WTC11 (cell line): ENCODE measurements around the gene KLHDC8A.

Source experiments
- CTCF ChIP-seq: fragments of 200-600 bp; IDR thresholded peaks from 2 replicates; pipeline ENCODE4 v1.8.0; 2022; ENCODE audit warnings: antibody characterized with exemption
- TF ChIP-seq, protein P1 (sequence below): sonication (generic); formaldehyde crosslinking; conservative IDR thresholded peaks from 2 replicates; pipeline ENCODE4 v1.8.1; 2022; ENCODE audit warnings: mild to moderate bottlenecking, missing genetic modification reagents
- TF ChIP-seq, protein P2 (sequence below): sonication (generic); formaldehyde crosslinking; IDR thresholded peaks from 2 replicates; pipeline ENCODE4 v1.8.0; 2023; ENCODE audit warnings: missing genetic modification reagents, mild to moderate bottlenecking, borderline replicate concordance
- TF ChIP-seq, protein P3 (sequence below): fragments of 250-450 bp; sonication (Bioruptor Pico); IDR thresholded peaks from 2 replicates; pipeline ENCODE4 v2.1.2; 2022; ENCODE audit warnings: mild to moderate bottlenecking, moderate library complexity

GRCh38 chr1:205358579-205358978, 1.9 kb upstream of the KLHDC8A start:
- TF ChIP-seq, protein P1, sequence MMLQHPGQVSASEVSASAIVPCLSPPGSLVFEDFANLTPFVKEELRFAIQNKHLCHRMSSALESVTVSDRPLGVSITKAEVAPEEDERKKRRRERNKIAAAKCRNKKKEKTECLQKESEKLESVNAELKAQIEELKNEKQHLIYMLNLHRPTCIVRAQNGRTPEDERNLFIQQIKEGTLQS: no peak
- TF ChIP-seq CTCF: no peak
- TF ChIP-seq, protein P2, sequence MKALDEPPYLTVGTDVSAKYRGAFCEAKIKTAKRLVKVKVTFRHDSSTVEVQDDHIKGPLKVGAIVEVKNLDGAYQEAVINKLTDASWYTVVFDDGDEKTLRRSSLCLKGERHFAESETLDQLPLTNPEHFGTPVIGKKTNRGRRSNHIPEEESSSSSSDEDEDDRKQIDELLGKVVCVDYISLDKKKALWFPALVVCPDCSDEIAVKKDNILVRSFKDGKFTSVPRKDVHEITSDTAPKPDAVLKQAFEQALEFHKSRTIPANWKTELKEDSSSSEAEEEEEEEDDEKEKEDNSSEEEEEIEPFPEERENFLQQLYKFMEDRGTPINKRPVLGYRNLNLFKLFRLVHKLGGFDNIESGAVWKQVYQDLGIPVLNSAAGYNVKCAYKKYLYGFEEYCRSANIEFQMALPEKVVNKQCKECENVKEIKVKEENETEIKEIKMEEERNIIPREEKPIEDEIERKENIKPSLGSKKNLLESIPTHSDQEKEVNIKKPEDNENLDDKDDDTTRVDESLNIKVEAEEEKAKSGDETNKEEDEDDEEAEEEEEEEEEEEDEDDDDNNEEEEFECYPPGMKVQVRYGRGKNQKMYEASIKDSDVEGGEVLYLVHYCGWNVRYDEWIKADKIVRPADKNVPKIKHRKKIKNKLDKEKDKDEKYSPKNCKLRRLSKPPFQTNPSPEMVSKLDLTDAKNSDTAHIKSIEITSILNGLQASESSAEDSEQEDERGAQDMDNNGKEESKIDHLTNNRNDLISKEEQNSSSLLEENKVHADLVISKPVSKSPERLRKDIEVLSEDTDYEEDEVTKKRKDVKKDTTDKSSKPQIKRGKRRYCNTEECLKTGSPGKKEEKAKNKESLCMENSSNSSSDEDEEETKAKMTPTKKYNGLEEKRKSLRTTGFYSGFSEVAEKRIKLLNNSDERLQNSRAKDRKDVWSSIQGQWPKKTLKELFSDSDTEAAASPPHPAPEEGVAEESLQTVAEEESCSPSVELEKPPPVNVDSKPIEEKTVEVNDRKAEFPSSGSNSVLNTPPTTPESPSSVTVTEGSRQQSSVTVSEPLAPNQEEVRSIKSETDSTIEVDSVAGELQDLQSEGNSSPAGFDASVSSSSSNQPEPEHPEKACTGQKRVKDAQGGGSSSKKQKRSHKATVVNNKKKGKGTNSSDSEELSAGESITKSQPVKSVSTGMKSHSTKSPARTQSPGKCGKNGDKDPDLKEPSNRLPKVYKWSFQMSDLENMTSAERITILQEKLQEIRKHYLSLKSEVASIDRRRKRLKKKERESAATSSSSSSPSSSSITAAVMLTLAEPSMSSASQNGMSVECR (CRISPR knock-in tag): no peak
- TF ChIP-seq, protein P3, sequence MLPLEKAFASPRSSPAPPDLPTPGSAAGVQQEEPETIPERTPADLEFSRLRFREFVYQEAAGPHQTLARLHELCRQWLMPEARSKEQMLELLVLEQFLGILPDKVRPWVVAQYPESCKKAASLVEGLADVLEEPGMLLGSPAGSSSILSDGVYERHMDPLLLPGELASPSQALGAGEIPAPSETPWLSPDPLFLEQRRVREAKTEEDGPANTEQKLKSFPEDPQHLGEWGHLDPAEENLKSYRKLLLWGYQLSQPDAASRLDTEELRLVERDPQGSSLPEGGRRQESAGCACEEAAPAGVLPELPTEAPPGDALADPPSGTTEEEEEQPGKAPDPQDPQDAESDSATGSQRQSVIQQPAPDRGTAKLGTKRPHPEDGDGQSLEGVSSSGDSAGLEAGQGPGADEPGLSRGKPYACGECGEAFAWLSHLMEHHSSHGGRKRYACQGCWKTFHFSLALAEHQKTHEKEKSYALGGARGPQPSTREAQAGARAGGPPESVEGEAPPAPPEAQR (CRISPR knock-in tag): no peak
